Stimulated activated memory B cell treated with anti-CD40 and anti-IgM and Interleukin-4, amounts not matched to agents 10 μg/mL and 1 μg/mL and 100 μg/mL, for 72 hours (primary cell): ENCODE results near the gene BTBD9.

Experiments
- ATAC-seq: fragments of 150-1000 bp; cut with Tn5 transposase; 2 replicates; pipeline ENCODE4 v1.10.0; 2021
- H3K27ac Mint-ChIP-seq: one replicate; pipeline ENCODE4 v1.8.0; 2022; ENCODE audit warnings: mild to moderate bottlenecking, mixed read lengths
- H3K27me3 Mint-ChIP-seq: one replicate; pipeline ENCODE4 v1.8.0; 2022; ENCODE audit warnings: mixed read lengths
- H3K36me3 Mint-ChIP-seq: one replicate; pipeline ENCODE4 v1.8.0; 2022; ENCODE audit warnings: mixed read lengths
- H3K4me1 Mint-ChIP-seq: one replicate; pipeline ENCODE4 v1.8.0; 2022; ENCODE audit warnings: mixed read lengths
- H3K4me3 Mint-ChIP-seq: one replicate; pipeline ENCODE4 v1.8.0; 2022; ENCODE audit warnings: mild to moderate bottlenecking, moderate library complexity, mixed read lengths
- H3K9me3 Mint-ChIP-seq: one replicate; pipeline ENCODE4 v1.8.0; 2022; ENCODE audit warnings: mixed read lengths

BTBD9 gene

GRCh38 chr6:38281126-38281525, 358.6 kb downstream of the BTBD9 start:
- peaks cover 29% of the 10 kb centered on the region for H3K36me3 Mint-ChIP-seq
- H3K9me3 Mint-ChIP-seq: no peaks in the 10 kb centered on the region
- no peak overlapping the region for H3K4me3 Mint-ChIP-seq
- no peaks in the 10 kb centered on the region for H3K27me3 Mint-ChIP-seq
- H3K27ac Mint-ChIP-seq: no peak overlapping the region
- ATAC-seq: no peak
- no peaks in the 10 kb centered on the region for H3K4me1 Mint-ChIP-seq

DNA sequence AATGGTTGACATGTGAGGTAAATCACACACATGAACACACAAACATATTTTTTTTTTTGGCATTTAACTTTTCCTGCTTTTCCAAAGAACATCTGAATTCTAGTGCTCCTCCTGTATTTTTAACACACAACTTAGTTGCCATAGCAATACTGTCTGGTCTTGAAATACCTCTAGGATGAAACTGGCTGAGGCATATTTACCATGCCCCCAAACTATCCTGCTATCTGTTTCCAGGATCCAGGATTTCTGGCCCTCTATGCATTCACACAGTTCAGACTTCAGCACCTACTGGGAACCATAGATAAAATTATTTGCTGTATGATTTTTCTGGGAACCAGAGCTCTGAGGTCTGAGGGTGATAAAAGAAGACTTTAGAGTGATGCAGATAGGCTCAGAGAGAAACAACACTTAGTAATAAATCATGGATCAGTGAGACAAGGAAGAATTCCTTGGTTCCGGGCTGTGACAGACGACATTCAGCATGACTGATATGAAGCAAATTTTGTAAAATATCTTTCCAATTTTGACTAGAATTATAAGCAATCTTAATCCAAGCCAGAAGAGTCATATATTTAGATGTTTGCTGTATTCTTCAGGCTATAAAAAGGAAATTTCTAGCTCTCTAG, 359.7 kb downstream of the BTBD9 start:
- Mint-ChIP-seq H3K36me3 (peaks cover 26% of the 10 kb centered on the region), H3K4me1 (no peaks in the 10 kb centered on the region), H3K4me3 (no peak overlapping the region), H3K27ac (no peak overlapping the region), H3K27me3 (no peaks in the 10 kb centered on the region), H3K9me3 (no peaks in the 10 kb centered on the region)
- no peak for ATAC-seq

DNA sequence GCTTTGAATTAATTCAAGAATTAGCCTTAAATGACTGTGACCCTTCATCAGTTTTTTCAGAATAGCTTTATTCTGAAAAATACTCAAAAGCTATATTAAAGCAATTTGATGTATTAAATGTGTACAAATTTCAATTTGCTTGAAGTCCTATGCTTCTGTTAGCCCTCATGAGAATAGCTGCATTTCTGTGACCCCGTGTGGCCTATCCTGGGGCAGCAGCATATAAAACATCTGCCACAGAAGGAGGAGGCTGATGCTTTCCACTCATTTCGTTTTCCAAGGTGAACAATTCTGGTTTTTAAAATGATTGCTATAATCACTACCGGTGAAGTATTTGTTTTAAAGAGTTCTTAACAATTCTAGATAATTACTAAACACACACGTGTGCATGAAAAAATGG, 360.3 kb downstream of the BTBD9 start:
- no peaks in the 10 kb centered on the region for H3K27me3 Mint-ChIP-seq
- H3K36me3 Mint-ChIP-seq: peaks cover 19% of the 10 kb centered on the region
- H3K4me3 Mint-ChIP-seq: no peak overlapping the region
- no peaks in the 10 kb centered on the region for H3K4me1 Mint-ChIP-seq
- H3K9me3 Mint-ChIP-seq: no peaks in the 10 kb centered on the region
- H3K27ac Mint-ChIP-seq: no peak overlapping the region
- no peak for ATAC-seq

DNA sequence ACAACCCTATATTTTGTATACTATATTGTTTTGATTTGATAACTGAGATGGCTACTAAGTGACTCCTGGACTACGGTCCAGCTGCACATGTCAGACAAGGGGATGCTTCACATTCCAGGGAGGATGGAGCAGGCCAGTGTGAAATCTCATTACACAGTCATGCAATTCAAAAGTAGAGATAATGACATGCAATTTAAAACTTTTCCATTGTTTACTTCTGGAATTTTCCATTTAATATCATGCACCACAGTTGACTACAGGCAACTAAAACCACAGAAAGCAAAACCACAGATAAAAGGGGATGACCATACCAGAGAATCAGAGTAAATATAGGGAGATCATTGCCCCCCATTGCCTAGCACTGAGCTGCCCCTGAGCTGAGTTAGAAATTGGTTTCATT, 366.4 kb downstream of the BTBD9 start:
- no peaks in the 10 kb centered on the region for H3K27me3 Mint-ChIP-seq
- no peak for ATAC-seq
- H3K4me1 Mint-ChIP-seq: no peaks in the 10 kb centered on the region
- H3K36me3 Mint-ChIP-seq: peaks cover 16% of the 10 kb centered on the region
- no peaks in the 10 kb centered on the region for H3K9me3 Mint-ChIP-seq
- H3K27ac Mint-ChIP-seq: no peak overlapping the region
- no peak overlapping the region for H3K4me3 Mint-ChIP-seq

GRCh38 chr6:38272222-38272621, 367.5 kb downstream of the BTBD9 start:
- Mint-ChIP-seq H3K4me3 (no peak overlapping the region), H3K36me3 (peaks cover 15% of the 10 kb centered on the region), H3K4me1 (no peaks in the 10 kb centered on the region), H3K27me3 (no peaks in the 10 kb centered on the region), H3K27ac (no peak overlapping the region), H3K9me3 (no peaks in the 10 kb centered on the region)
- no peak for ATAC-seq

DNA sequence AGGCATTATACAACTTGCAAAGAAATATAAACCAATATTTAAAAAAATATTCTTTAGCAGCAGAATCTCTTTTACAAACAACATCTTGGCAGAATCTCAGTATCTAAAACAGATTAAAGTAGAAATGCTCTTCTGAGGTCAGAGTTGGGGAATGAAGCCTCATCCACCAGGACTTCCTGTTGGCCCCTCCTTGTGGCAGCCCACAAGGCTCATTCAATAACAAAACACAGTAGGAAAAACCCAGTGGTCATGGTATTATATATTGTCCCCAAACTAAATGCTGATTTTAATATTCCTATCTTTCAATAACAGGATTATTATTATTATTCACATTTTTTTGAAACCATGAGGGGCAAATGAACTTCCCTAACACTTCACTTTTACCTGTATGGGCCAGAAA, 368.6 kb downstream of the BTBD9 start:
- H3K27ac Mint-ChIP-seq: no peak overlapping the region
- no peak for ATAC-seq
- H3K4me3 Mint-ChIP-seq: no peak overlapping the region
- peaks cover 9% of the 10 kb centered on the region for H3K4me1 Mint-ChIP-seq
- peaks cover 16% of the 10 kb centered on the region for H3K36me3 Mint-ChIP-seq
- H3K27me3 Mint-ChIP-seq: no peaks in the 10 kb centered on the region
- no peaks in the 10 kb centered on the region for H3K9me3 Mint-ChIP-seq

GRCh38 chr6:38270367-38270766, 369.4 kb downstream of the BTBD9 start:
- no peak for ATAC-seq
- Mint-ChIP-seq H3K4me3 (no peak overlapping the region), H3K9me3 (no peaks in the 10 kb centered on the region), H3K27me3 (no peaks in the 10 kb centered on the region), H3K4me1 (peaks cover 10% of the 10 kb centered on the region), H3K27ac (no peak overlapping the region), H3K36me3 (peaks cover 17% of the 10 kb centered on the region)

DNA sequence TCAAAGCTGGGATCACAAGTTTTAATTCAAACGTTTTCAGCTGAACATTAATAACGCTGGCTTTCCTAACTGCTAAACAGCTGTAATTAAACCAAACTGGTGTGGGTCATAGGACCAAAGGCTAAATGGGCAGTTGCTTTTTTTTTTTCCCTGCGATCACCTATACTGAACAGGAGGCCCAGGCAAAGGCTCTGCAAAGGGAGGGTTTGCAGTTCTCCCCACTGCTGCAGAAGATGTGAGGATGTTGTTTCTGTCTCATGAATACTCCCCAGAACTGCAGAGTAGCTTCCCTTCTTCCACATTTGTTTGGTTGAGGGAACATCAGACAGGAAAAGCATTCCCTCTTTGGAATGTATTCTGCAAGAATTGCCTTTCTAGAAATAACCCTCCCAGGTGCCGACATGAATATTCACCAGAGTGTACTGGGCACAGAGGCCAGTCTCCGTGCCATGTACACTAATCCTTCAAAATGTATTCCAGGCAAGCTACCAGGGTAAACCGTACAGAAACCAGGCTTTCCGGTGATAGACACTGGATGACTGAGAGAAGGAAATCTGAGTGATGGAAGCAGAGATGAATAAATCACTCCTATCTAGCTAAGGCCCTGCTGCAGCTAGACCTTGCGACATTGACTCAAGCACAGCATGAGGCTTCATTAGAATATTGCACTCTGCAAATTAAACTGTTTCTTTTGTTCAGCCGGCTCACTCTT, 370.1 kb downstream of the BTBD9 start:
- ATAC-seq: no peak
- H3K36me3 Mint-ChIP-seq: peaks cover 17% of the 10 kb centered on the region
- H3K27me3 Mint-ChIP-seq: no peaks in the 10 kb centered on the region
- H3K27ac Mint-ChIP-seq: no peak overlapping the region
- H3K4me1 Mint-ChIP-seq: peaks cover 17% of the 10 kb centered on the region
- no peak overlapping the region for H3K4me3 Mint-ChIP-seq
- no peaks in the 10 kb centered on the region for H3K9me3 Mint-ChIP-seq

DNA sequence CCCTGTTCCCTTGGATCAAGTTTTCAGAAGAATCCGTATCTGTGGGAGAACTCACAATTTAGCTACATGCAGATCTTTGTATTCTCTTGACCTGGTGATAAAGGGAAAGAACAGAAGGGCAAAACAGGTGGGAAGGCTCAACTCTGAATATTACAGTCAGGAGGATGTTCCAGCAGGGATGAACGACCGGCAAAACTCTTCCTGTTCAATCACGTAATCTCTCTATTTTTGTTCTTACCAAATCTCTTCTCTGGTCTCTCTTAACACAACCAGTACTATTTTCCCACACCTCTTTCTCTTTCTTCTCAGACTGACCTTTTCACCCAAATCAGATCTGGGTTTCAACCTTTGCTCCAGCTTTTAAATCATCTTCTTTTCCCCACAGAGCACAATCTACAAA, 371.4 kb downstream of the BTBD9 start:
- peaks cover 29% of the 10 kb centered on the region for H3K4me1 Mint-ChIP-seq
- H3K4me3 Mint-ChIP-seq: no peak overlapping the region
- H3K27ac Mint-ChIP-seq: no peak overlapping the region
- H3K27me3 Mint-ChIP-seq: no peaks in the 10 kb centered on the region
- H3K36me3 Mint-ChIP-seq: peaks cover 24% of the 10 kb centered on the region
- ATAC-seq: no peak
- no peaks in the 10 kb centered on the region for H3K9me3 Mint-ChIP-seq

DNA sequence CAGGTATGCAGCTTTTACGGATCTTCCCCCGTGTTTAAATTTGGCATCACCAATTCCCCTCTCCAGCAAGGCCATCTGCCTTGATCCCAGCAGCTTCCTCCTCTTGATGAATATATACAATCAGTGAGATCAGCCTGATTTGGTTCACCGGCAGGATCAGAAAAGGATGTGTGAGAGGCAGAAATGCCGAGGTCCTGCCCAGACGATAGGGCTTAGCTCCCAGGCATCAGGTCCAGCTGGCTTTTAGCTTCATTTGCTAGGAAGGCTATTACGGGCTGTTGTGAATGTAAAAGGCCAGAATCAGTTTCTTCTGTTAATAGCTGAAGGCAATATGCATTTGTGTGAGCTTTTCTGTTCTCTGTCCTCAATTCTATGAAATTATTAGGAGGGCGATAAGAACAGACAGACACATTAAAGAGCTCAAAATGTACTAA, 372.8 kb downstream of the BTBD9 start:
- H3K27me3 Mint-ChIP-seq: no peaks in the 10 kb centered on the region
- ATAC-seq: no peak
- no peaks in the 10 kb centered on the region for H3K9me3 Mint-ChIP-seq
- H3K27ac Mint-ChIP-seq: no peak overlapping the region
- H3K4me3 Mint-ChIP-seq: no peak overlapping the region
- peaks cover 24% of the 10 kb centered on the region for H3K36me3 Mint-ChIP-seq
- H3K4me1 Mint-ChIP-seq: peaks cover 43% of the 10 kb centered on the region

- H3K9me3 Mint-ChIP-seq: no peaks in the 10 kb centered on the region
- H3K4me1 Mint-ChIP-seq: peaks cover 43% of the 10 kb centered on the region
- no peaks in the 10 kb centered on the region for H3K27me3 Mint-ChIP-seq
- peak overlapping the region; percentile 38 for H3K27ac Mint-ChIP-seq
- peaks cover 24% of the 10 kb centered on the region for H3K36me3 Mint-ChIP-seq
- no peak overlapping the region for H3K4me3 Mint-ChIP-seq
- ATAC-seq: no peak
Measured at GRCh38 chr6:38264605-38265004, 375.1 kb downstream of the BTBD9 start.

DNA sequence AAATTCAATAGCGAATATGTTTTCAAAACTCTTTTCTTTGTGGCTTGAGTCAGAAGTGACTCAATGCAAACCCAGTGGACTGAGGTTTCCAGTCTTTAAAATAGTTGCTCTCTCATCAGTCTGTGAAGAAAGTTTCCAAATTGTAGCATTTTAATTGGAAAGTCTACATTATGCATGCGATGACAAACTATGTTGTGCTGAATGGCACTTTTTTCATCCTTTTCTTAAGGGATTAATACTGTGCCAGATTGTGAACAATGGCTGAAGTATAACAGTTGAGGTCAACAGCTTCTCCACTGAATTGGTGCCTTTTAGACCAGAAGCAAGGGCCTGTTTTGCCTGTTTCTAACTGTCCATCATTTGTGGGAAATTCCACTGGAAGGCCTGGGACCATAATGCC, 377.1 kb downstream of the BTBD9 start:
- peaks cover 23% of the 10 kb centered on the region for H3K36me3 Mint-ChIP-seq
- H3K9me3 Mint-ChIP-seq: no peaks in the 10 kb centered on the region
- H3K4me1 Mint-ChIP-seq: peaks cover 43% of the 10 kb centered on the region
- H3K4me3 Mint-ChIP-seq: no peak overlapping the region
- ATAC-seq: no peak
- H3K27ac Mint-ChIP-seq: no peak overlapping the region
- no peaks in the 10 kb centered on the region for H3K27me3 Mint-ChIP-seq

GRCh38 chr6:38262026-38262425, 377.7 kb downstream of the BTBD9 start:
- Mint-ChIP-seq H3K36me3 (peaks cover 28% of the 10 kb centered on the region), H3K27ac (no peak overlapping the region), H3K4me1 (peaks cover 43% of the 10 kb centered on the region), H3K27me3 (no peaks in the 10 kb centered on the region), H3K9me3 (no peaks in the 10 kb centered on the region), H3K4me3 (no peak overlapping the region)
- ATAC-seq: no peak

DNA sequence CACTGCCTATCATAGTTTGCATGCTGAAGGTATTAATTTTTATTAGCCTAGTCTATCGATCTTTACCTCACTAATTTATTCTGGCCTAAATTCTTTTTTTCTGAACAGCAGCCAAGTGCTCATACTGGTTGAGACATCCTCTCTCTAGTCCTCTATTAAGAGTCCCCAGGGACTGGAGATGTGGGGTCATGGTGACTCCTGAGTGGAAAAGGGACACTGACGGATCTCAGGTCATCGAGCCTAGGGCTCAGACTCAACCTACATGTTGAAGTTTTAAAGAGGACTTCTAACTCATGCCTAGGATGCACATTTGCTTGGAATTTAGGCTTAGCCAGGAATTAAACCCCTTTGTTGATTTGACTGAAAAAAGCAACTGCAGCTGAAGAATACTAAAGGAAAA, 378.1 kb downstream of the BTBD9 start:
- H3K9me3 Mint-ChIP-seq: no peaks in the 10 kb centered on the region
- no peak overlapping the region for H3K27ac Mint-ChIP-seq
- ATAC-seq: no peak
- H3K36me3 Mint-ChIP-seq: peaks cover 28% of the 10 kb centered on the region
- H3K4me3 Mint-ChIP-seq: no peak overlapping the region
- no peaks in the 10 kb centered on the region for H3K27me3 Mint-ChIP-seq
- peaks cover 39% of the 10 kb centered on the region for H3K4me1 Mint-ChIP-seq

GRCh38 chr6:38259736-38260135, 380.0 kb downstream of the BTBD9 start:
- H3K4me3 Mint-ChIP-seq: no peak overlapping the region
- H3K27ac Mint-ChIP-seq: no peak overlapping the region

GRCh38 chr6:38248500-38249234, 391.1 kb downstream of the BTBD9 start:
- H3K27ac Mint-ChIP-seq: no peak overlapping the region
- H3K36me3 Mint-ChIP-seq: peaks cover 28% of the 10 kb centered on the region
- no peaks in the 10 kb centered on the region for H3K9me3 Mint-ChIP-seq
- H3K4me1 Mint-ChIP-seq: no peaks in the 10 kb centered on the region
- no peak overlapping the region for H3K4me3 Mint-ChIP-seq
- ATAC-seq: no peak
- no peaks in the 10 kb centered on the region for H3K27me3 Mint-ChIP-seq

More at GRCh38 chr6:38259736-38260135, 380.0 kb downstream of the BTBD9 start:
- no peak for ATAC-seq
- Mint-ChIP-seq H3K9me3 (no peaks in the 10 kb centered on the region), H3K27me3 (no peaks in the 10 kb centered on the region), H3K4me1 (peaks cover 27% of the 10 kb centered on the region), H3K36me3 (peaks cover 42% of the 10 kb centered on the region)
